Measurements from ENCODE around the gene CFHR5.

DNA sequence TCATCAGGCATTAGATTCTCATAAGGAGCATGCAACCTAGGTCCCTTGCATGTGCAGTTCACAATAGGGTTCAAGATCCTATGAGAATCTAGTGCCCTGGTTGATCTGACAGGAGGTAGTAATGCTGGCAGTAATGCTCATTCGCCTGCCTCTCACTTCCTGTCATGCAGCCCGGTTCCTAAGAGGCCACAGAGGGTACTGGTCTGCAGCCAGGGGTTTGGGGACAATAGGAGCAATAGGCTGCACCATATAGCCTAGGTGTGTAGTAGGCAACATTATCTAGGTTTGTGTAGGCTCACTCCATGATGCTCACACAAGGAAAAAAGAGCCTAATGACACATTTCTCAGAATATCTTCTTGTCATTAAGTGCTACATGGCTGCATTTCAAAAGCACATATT, 25.8 kb downstream of the CFHR5 start:
- TF ChIP-seq EZH2 (IDR thresholded peaks at IDR 0.05) (no peak), POLR2AphosphoS5 (IDR thresholded peaks at IDR 0.05; ENCODE audit: borderline replicate concordance, low read depth, low read length) (no peak)
